HG03442 (cell line): ENCODE measurements around the gene BTN2A1.
A peak's percentile ranks its signal among the peaks of the same experiment; 100 is the strongest.
"Not testable (repeated sequence)": the region's sequence is repeated elsewhere in the genome, so short reads cannot be mapped to it uniquely, and the experiment has no call there.

Source experiments
- ATAC-seq: cut with Tn5 transposase; IDR thresholded peaks from one replicate; pipeline ENCODE4 v1.9.1; 2021; ENCODE audit warnings: mild to moderate bottlenecking, moderate library complexity; ENCODE audit not compliant: unreplicated experiment

The BTN2A1 gene

DNA sequence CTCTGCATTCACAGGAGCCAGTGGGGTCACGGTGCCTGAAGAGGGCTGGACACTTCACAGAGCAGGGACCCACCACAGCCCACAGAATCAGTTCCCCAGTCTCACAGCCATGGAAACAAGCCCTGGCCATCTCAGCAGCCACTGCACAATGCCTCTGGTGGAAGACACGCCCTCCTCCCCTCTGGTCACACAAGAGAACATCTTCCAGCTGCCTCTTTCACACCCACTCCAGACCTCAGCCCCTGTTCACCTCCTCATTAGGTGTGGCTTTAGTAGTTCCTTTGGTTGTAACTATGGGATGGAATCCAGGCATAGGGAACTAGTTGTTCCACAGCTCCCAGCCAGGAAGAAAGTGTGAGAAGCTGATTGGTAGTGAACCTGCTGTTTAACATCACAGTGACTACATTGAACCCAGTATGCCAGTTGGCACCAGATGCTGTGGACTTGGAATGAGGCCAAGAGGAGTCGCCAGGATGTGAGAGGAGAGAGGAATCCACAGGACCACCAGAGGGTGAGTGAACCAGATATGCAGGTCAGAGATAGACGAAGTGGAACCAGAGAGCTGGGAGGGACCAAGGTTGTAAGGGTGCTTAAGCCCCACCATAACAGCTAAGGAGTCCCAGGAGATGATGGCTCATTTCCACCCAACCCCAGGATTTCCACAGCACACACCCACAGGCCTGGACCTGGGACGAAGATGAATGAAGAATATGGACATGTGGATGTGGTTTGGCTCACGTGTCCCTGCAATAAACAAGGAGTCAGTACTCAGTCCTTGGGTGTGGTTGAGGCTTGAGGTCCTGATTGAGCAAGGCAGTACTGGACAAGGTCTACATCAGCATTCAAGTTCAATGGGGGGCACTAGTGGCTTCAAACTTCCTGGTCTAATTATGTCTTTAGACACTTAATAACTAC lies 26.2 kb upstream of the BTN2A1 start:
- no peak for ATAC-seq

GRCh38 chr6:26432627-26433201 lies 25.0 kb upstream of the BTN2A1 start:
- no peak for ATAC-seq

- not testable (repeated sequence) for ATAC-seq
Measured at GRCh38 chr6:26433680-26434079, 24.1 kb upstream of the BTN2A1 start.

GRCh38 chr6:26436018-26436417 lies 21.7 kb upstream of the BTN2A1 start:
- ATAC-seq, result no peak

DNA sequence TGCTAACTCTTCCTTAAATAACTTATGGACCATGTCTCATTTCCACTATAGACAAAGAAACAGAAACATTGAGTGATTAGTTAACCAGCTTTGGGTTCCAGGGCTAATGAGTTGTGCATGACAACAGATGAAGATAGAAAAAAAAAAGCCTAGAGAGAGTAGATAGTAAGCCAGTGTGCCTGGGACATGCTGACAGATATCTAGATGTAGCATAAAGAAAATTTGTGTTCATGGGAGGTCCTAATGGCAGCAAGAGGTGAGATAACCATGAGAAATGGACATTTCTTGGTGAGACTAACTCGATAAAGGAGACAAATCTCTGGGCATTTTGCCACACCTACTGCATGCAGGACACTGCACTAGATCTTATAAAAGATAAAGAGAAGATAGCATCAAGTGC lies 20.2 kb upstream of the BTN2A1 start:
- ATAC-seq, result no peak

DNA sequence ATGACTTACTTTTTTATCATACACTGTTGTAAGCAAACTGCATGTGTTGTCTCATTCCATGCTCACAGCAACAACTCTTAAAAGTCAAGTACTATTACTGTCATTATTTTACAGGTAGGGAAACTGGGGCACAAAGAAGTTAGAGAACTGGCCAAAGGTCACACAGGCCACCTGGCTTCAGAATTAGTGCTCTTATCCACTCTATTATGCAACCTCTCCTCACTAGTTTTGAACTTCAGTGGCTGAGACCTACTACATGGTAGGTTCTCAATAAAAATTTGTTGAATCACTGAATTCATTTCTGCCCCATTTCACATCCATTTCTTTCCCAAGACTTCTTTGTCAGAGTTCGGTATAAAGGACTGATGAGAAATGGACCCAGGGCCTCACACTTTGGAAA lies 19.8 kb upstream of the BTN2A1 start:
- no peak for ATAC-seq

DNA sequence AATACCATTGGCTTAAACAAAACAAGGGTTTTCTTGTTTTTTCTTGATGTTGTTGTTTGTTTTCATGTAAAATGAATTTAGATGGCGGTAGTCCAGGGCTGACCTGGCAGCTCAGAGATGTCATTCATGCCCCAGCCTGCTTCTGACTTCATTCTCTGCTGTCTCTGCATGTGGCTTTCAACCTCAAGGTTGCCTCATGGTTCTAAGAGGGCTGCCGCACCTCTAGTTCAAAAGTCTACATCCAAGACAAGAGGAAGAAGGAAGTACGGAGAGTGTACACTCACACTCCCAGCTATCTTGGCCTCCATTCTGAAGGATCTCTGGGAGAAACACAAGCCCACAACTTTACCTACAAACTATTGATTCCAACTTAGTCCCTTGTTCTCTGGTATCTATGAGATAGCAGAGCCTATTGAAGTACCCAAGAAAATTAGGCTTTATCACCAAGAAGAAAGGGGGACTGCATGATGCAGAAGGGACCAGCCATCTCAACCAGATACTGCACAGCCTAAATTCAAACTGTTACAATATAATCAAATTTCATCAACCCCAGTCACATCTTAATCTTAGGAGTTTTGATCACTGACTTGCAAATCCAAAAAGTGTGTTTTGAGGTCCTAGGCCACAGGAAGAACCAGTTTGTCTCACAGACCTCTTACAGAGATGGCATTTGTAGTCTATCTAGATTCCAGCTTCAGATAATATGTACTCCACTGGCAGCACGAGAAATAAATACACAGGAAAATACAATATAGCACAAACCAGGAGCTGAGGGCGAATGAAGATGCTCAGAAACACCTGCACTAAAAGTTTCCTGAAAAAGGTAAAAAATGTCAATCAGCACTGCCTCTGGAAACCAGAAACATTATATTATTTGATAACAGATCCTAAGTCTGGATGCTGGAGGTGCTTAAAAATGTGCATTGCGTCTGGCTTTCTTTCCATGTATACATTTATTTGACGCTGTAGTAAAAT lies 18.3 kb upstream of the BTN2A1 start:
- ATAC-seq, result no peak

DNA sequence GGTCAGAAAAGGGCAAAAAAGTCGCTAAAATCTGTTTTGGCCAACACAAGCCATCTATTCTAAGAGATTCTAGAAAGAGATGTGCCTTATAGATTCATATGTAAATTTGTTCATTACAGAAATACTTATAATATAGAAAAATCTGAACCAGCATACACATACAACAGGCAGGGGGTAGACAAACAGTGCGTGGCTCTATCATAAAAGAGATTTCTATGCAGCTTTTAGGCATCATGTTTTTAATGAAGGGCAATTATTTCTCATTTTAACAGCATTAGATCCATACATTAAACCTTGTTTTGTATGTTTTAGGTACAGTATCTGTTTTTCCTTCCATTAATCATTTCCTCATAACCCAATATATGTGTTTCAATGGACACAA lies 16.8 kb upstream of the BTN2A1 start:
- no peak for ATAC-seq

GRCh38 chr6:26441977-26442376 lies 15.8 kb upstream of the BTN2A1 start:
- no peak for ATAC-seq

DNA sequence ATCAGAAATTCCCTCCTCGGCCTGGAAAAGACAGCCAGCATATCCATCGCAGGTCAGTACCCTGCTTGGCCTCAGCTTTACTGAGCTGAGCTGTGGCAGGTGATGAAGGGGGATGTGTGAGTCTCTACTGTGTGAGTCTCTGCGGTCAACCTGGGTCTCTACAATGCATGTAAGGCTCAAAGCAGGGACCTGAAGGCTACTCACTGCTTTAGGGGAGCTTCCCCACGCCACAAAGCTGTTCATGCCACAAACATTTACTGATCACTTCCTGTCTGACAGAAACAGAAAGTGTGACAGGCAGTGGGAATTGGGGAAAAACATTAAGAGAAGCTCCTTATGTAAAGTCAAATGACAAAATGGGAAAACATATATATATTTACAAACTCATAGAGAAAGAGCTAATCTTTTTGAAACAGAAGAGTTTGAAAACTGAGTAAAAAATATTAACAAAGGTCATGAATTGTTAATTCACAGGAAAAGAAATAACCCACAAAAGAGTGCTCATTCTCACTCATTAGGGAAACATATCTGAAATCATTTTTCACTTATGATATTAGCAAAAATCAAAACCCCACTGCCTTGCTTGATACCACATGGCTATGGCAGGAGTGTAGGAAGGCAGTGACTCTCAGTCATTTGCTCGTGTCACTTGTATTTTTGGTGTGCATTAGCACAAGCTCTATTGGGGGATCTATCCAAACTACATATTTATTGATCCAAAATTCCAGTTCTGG lies 11.7 kb upstream of the BTN2A1 start:
- ATAC-seq, result peak; percentile 86

DNA sequence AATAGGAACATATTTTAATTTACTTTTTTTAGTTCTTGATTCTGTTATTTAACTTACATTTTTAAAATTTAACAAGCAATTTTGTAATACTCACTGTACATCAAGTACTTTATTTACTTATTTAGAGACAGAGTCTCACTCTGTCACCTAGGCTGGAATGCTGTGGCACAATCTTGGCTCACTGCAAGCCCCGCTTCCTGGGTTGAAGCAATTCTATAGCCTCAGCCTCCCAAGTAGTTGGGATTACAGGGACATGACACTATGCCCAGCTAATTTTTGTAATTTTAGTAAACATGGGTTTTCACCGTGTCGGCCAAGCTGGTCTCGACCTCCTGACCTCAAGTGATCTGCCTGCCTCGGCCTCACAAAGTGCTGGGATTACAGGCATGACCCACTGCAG lies 10.5 kb upstream of the BTN2A1 start:
- ATAC-seq, result no peak

DNA sequence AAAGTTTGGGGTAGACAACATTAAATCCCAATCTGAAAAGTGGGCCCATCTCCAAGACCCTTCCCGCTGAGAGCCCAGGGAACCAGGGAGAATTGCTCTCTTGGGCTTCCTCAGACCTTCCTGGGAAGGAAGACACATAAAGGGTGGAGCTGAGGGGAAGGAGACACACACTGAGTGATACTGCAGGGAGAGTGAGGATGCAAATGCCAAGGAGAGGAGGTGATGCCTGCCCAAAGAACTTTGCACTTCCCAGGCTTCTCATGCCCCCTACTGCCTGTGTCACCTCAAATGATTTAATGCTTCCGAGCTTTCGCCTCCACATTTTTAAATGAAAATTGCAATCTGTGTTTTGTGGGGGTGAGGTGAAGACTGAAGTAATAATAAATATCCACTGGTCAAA lies 7.5 kb upstream of the BTN2A1 start:
- ATAC-seq, result no peak

DNA sequence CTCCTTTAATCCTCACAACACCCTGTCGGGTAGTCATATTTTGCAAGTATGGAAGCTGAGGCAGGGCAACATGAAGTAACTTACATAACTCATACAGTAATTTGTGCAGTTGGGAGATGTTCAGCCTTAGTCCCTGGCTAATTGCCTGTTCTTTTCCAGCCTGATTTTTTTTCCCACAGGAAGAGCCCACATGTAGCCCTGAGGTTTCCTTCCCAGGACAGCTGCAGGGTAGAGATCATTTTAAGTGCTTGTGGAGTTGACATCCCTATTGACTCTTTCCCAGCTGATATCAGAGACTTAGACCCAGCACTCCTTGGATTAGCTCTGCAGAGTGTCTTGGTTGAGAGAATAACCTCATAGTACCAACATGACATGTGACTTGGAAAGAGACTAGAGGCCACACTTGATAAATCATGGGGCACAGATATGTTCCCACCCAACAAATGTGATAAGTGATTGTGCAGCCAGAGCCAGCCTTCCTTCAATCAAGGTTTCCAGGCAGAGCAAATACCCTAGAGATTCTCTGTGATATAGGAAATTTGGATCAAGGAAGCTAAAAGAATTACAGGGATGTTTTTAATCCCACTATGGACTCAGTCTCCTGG lies 5.0 kb upstream of the BTN2A1 start:
- ATAC-seq, result no peak

GRCh38 chr6:26454631-26455030 lies 3.1 kb upstream of the BTN2A1 start:
- no peak for ATAC-seq

DNA sequence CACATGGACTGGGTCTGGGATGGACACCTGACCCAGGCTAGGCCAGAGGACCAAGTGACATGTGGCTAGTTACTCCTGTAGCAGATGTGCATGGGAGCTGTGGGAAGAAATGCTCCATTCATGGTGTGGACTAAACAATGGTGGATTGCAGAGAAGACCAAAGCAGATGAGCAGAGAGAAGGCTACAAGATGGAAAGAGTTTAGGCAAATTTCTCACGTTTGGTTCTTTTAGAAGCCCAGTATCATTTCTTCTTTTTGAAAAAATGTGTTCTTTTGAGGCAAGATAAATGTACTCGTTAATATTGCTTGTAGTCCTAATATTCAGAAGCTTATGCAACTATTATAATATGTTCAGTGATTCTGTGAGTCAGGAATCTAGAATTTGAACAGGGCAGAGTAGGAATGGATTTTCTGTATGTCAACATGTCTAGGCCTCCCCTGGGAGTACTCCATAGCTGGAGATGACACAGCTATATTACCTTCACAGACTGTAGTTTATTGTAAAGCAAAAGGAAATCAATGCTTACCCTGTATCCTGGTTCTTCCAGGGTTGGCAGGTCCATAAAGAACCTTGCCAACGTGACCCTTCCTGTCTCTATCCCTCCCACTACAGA lies 2.3 kb upstream of the BTN2A1 start:
- no peak for ATAC-seq

DNA sequence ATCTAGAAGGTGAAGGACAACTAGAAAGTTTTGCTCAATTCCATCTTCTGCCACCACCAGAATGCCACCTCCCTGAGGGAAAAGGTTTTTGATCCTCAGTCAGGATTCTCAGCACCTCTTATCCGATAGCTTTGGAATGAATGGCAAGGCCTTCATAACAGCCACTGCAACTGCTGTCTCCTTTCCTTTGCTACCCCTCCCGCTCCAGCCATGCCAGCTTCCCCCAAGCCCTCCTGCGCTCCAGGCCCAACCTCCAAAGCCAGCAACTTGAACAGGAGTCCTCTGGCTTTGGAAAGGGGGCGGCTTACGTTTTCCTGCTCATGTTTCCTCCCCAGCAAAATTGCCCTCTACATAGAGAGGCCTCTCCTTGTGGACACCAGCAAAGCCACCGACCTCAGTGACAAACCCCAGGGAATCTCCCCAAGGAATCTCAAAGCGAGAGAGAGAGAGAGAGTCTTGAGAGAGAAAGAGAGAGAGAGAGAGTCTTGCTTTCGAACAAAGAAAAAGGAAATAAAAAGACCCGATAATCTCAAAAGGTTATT lies 420 bp upstream of the BTN2A1 start:
- peak; percentile 23 for ATAC-seq

DNA sequence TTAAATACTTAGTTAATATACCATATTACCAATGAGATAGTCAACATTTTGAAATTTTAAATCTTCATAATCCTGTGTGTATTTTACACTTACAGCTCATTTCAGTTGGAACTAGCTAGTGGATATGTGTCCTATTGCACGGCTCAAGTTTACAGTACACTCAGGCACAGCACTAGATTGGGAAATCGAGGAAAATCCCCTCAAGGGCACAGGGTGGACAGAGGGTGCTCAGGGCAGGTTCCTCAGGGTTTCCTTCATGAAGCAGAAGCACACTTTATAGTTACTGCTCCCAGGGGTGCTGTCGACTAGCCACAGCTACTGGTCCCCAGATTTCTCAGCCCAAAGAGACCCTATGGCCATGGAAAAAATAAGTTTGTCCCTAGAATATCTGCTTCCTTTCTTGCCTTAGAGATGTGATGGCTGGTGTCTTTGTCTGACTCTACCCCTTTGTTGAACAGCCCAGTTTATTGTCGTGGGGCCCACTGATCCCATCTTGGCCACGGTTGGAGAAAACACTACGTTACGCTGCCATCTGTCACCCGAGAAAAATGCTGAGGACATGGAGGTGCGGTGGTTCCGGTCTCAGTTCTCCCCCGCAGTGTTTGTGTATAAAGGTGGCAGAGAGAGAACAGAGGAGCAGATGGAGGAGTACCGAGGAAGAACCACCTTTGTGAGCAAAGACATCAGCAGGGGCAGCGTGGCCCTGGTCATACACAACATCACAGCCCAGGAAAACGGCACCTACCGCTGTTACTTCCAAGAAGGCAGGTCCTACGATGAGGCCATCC lies 1.5 kb downstream of the BTN2A1 start:
- ATAC-seq, result no peak

DNA sequence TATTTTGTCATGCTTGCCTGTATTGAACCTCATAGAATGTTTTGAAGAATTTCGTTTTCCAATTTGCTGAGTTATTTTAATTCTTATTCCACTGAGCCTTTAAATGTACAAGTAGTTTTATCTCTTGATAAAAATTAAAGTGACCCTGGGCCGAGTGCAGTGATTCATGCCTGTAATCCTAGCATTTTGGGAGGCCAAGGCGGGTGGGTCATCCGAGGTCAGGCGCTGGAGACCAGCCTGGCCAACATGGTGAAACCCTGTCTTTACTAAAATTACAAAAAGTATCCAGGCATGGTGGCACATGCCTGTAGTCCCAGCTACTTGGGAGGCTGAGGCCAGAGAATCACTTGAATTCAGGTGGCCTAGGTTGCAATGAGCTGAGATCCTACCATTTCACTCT lies 3.6 kb downstream of the BTN2A1 start:
- ATAC-seq, result not testable (repeated sequence)

DNA sequence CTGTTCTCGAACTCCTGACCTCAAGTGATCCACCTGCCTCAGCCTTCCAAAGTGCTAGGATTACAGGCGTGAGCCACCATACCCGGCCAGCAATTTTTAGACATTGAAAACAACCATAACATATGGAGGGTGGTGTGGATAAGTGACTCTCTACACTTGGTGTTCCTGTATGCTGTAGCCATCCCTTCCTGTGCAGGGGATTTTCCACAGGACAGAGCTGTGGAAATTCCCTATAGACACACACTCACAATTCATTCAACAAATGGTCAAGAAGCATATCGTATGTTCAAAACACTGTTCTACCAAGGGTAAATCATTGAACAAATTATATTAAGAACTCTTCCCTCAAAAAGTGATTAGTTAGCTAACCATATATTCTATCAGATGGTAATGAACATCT lies 6.3 kb downstream of the BTN2A1 start:
- ATAC-seq, result no peak
